Astrocyte (in vitro differentiated cells and primary cell): ENCODE data around the gene TAS2R42.

Experiments
- CTCF ChIP-seq: IDR thresholded peaks from 2 replicates; pipeline ENCODE4 v1.5.1; 2011; ENCODE audit warnings: low read depth, mild to moderate bottlenecking, inconsistent platforms, low read length, moderate library complexity; ENCODE audit not compliant: insufficient read depth
- EZH2 ChIP-seq: IDR thresholded peaks from 2 replicates; pipeline ENCODE4 v1.6.1; 2012; ENCODE audit warnings: mild to moderate bottlenecking, low read length, inconsistent platforms; ENCODE audit not compliant: insufficient read depth

GRCh38 chr12:11182529-11182928 lies 4.2 kb downstream of the TAS2R42 start:
- TF ChIP-seq CTCF (no peak), EZH2 (no peak)
